H1 (cell line): ENCODE data around the gene COA4. TPM values are rescaled to one million over a fixed set of nuclear protein-coding genes. Genes with fewer than 3 reads are reported as not detected.

Source experiments
- CTCF ChIA-PET: fragments of 300-600 bp; sonication (Branson Sonifier 250); formaldehyde crosslinking; loops from one replicate; lab custom pipeline; 2021; ENCODE audit not compliant: partially characterized antibody; lab: Charles Lee
- POLR2A ChIA-PET: fragments of 300-600 bp; sonication (Branson Sonifier 250); formaldehyde crosslinking; loops from one replicate; lab custom pipeline; 2021; ENCODE audit warnings: inconsistent platforms; ENCODE audit not compliant: partially characterized antibody; lab: Charles Lee
- DNase-seq, 2 experiments: peaks; one replicate each; pipeline versions ENCODE4 v3.0.0 to v3.0.0-alpha.2; 2010 to 2022; ENCODE audit warnings: low spot score in 2 of 2, low read depth in 1 of 2, mixed read lengths in 1 of 2
- FAIRE-seq: peaks from 2 replicates; lab custom pipeline; 2011; peaks lifted over from hg19 to GRCh38; lab: Jason Lieb, UNC
- H2AFZ ChIP-seq: 2 replicates; pipeline ENCODE4 v1.8.1; 2012; ENCODE audit warnings: low read length, inconsistent platforms
- H2AK5ac ChIP-seq: 2 replicates; pipeline ENCODE4 v1.6.1; 2013; ENCODE audit warnings: low read depth, low read length
- H2BK120ac ChIP-seq: replicated peaks from 2 replicates; pipeline ENCODE3; 2013; ENCODE audit warnings: low read depth, low read length, inconsistent platforms
- H2BK12ac ChIP-seq: 2 replicates; pipeline ENCODE4 v1.6.1; 2013; ENCODE audit warnings: low read depth, low read length
- H2BK15ac ChIP-seq: 2 replicates; pipeline ENCODE4 v1.6.1; 2013; ENCODE audit warnings: low read length
- H2BK20ac ChIP-seq: 2 replicates; pipeline ENCODE4 v1.6.1; 2013; ENCODE audit warnings: low read length
- H2BK5ac ChIP-seq: 2 replicates; pipeline ENCODE4 v1.6.1; 2013; ENCODE audit warnings: low read depth, low read length
- H3K14ac ChIP-seq: 2 replicates; pipeline ENCODE4 v1.6.1; 2013; ENCODE audit warnings: inconsistent platforms; ENCODE audit not compliant: insufficient read length
- H3K18ac ChIP-seq: 2 replicates; pipeline ENCODE4 v1.6.1; 2013; ENCODE audit warnings: low read length; ENCODE audit errors: extremely low read depth
- H3K23ac ChIP-seq: 2 replicates; pipeline ENCODE4 v1.6.1; 2013; ENCODE audit warnings: inconsistent platforms; ENCODE audit not compliant: insufficient read length
- H3K23me2 ChIP-seq: 2 replicates; pipeline ENCODE4 v1.6.1; 2013; ENCODE audit warnings: low read depth, low read length
- H3K27ac ChIP-seq: 2 replicates; pipeline ENCODE4 v1.6.1; 2011; ENCODE audit warnings: low read depth, low read length, inconsistent platforms
- H3K27me3 ChIP-seq, 4 experiments: replicated peaks in 1 of 4; 1 replicate in 1 of 4; 2 replicates in 3 of 4; pipeline versions ENCODE4 v1.6.1 to v1.8.1; 2011 to 2013; ENCODE audit warnings: low read length in 3 of 4, mild to moderate bottlenecking in 3 of 4, inconsistent platforms in 2 of 4, mixed read lengths in 2 of 4, moderate library complexity in 1 of 4; ENCODE audit not compliant: control insufficient read depth in 3 of 4, insufficient read depth in 3 of 4; ENCODE audit errors: extremely low read depth in 1 of 4
- H3K36me3 ChIP-seq, 4 experiments: 2 replicates each; pipeline versions ENCODE4 v1.6.1 to v1.8.1; 2011 to 2013; ENCODE audit warnings: mild to moderate bottlenecking in 4 of 4, low read length in 3 of 4, moderate library complexity in 2 of 4, control low read depth in 1 of 4, inconsistent platforms in 1 of 4; ENCODE audit not compliant: insufficient read depth in 4 of 4, control insufficient read depth in 2 of 4
- H3K4ac ChIP-seq: replicated peaks from 2 replicates; pipeline ENCODE3; 2013; ENCODE audit warnings: low read length, low read depth, mixed read lengths, inconsistent platforms; ENCODE audit not compliant: insufficient read length
- H3K4me1 ChIP-seq, 4 experiments: replicated peaks in 1 of 4; 1 replicate in 1 of 4; 2 replicates in 3 of 4; pipeline versions ENCODE4 v1.6.1 to v1.8.1; 2011 to 2013; ENCODE audit warnings: low read length in 3 of 4, inconsistent platforms in 2 of 4, mixed read lengths in 1 of 4; ENCODE audit not compliant: insufficient read depth in 4 of 4, control insufficient read depth in 3 of 4
- H3K4me2 ChIP-seq, 2 experiments: 2 replicates each; pipeline versions ENCODE4 v1.6.1 to v1.8.1; 2011 to 2013; ENCODE audit warnings: low read depth in 2 of 2, low read length in 2 of 2, control low read depth in 1 of 2, inconsistent platforms in 1 of 2, mild to moderate bottlenecking in 1 of 2; ENCODE audit not compliant: insufficient read depth in 1 of 2
- H3K4me3 ChIP-seq, 4 experiments: fragments of 200-600, 300-600 bp in 1 of 4; sonication (generic), shearing (Covaris generic), sonication (Bioruptor Twin) in 1 of 4; 2 replicates each; pipeline versions ENCODE4 v1.5.1 to v1.8.1; 2011 to 2016; ENCODE audit warnings: low read length in 4 of 4, low read depth in 3 of 4, control low read depth in 2 of 4, inconsistent platforms in 2 of 4, mild to moderate bottlenecking in 2 of 4, mixed read lengths in 1 of 4, moderate library complexity in 1 of 4; ENCODE audit not compliant: insufficient read depth in 2 of 4; ENCODE audit errors: extremely low read depth in 1 of 4
- H3K56ac ChIP-seq: replicated peaks from 2 replicates; pipeline ENCODE3; 2013; ENCODE audit warnings: low read depth, mild to moderate bottlenecking, mixed read lengths, low read length, inconsistent platforms; ENCODE audit not compliant: insufficient read length
- H3K79me1 ChIP-seq: 2 replicates; pipeline ENCODE4 v1.6.1; 2013; ENCODE audit warnings: low read depth, low read length, control low read depth
- H3K79me2 ChIP-seq, 2 experiments: 2 replicates each; pipeline versions ENCODE4 v1.6.1 to v1.8.1; 2012 to 2013; ENCODE audit warnings: low read length in 2 of 2, mild to moderate bottlenecking in 2 of 2, inconsistent platforms in 1 of 2; ENCODE audit not compliant: insufficient read depth in 2 of 2, control insufficient read depth in 1 of 2
- H3K9ac ChIP-seq, 4 experiments: replicated peaks in 1 of 4; 1 replicate in 1 of 4; 2 replicates in 3 of 4; pipeline versions ENCODE4 v1.6.1 to v1.8.1; 2011 to 2013; ENCODE audit warnings: low read depth in 3 of 4, low read length in 3 of 4, control low read depth in 2 of 4, mild to moderate bottlenecking in 2 of 4, moderate library complexity in 2 of 4, inconsistent platforms in 1 of 4; ENCODE audit errors: extremely low read depth in 1 of 4
- H3K9me3 ChIP-seq, 2 experiments: 2 replicates each; pipeline versions ENCODE4 v1.6.1 to v1.8.1; 2012 to 2013; ENCODE audit warnings: mild to moderate bottlenecking in 2 of 2, moderate library complexity in 2 of 2, control low read depth in 1 of 2, inconsistent platforms in 1 of 2, low read depth in 1 of 2, low read length in 1 of 2, mixed read lengths in 1 of 2; ENCODE audit not compliant: insufficient read depth in 2 of 2
- H4K20me1 ChIP-seq, 2 experiments: replicated peaks in 1 of 2; 2 replicates each; pipeline versions ENCODE3 to v1.8.1; 2011 to 2013; ENCODE audit warnings: inconsistent platforms in 2 of 2, low read length in 2 of 2, mild to moderate bottlenecking in 1 of 2; ENCODE audit not compliant: insufficient read depth in 2 of 2, control insufficient read depth in 1 of 2
- H4K5ac ChIP-seq: 2 replicates; pipeline ENCODE4 v1.6.1; 2013; ENCODE audit warnings: low read length, low read depth, mixed read lengths, inconsistent platforms; ENCODE audit not compliant: insufficient read length
- H4K8ac ChIP-seq: 2 replicates; pipeline ENCODE4 v1.8.0; 2013; ENCODE audit warnings: mild to moderate bottlenecking, moderate library complexity, low read length, inconsistent platforms; ENCODE audit not compliant: insufficient read depth; ENCODE audit errors: extremely low read depth
- H4K91ac ChIP-seq: replicated peaks from 2 replicates; pipeline ENCODE3; 2013; ENCODE audit warnings: low read length, mixed read lengths, inconsistent platforms; ENCODE audit not compliant: insufficient read length
- RFX5 ChIP-seq: IDR thresholded peaks from 2 replicates; pipeline ENCODE4 v1.6.1; 2011; ENCODE audit warnings: low read depth, low read length, improper control_type of control experiment, borderline replicate concordance
- SP2 ChIP-seq: IDR thresholded peaks from 2 replicates; pipeline ENCODE4 v1.6.1; 2012; ENCODE audit warnings: mild to moderate bottlenecking, low read length, inconsistent platforms
- WGBS, 2 experiments: shearing (Covaris generic) in 1 of 2; methylation state at CpG; one replicate each; pipeline versions ENCODE4 v1.1.6 to v1.1.7; 2013 to 2015; ENCODE audit warnings: low lambda C conversion rate in 2 of 2, mixed read lengths in 2 of 2, inconsistent platforms in 1 of 2, low coverage in 1 of 2, missing lambda C conversion rate in 1 of 2; ENCODE audit not compliant: insufficient replicate concordance in 2 of 2, insufficient coverage in 1 of 2, insufficient read length in 1 of 2; ENCODE audit errors: extremely low coverage in 1 of 2, missing lambda C conversion rate in 1 of 2; 5-methylcytosine and 5-hydroxymethylcytosine counted together
- polyA plus RNA-seq, 7 experiments: library from polyadenylated mRNA; depleted of rRNA in 3 of 7; stranded (reverse) in 5 of 7; unstranded in 2 of 7; fragments of >200 nt in 5 of 7; fragments of 200-250 nt in 2 of 7; gene quantifications; 1 replicate in 5 of 7; 2 replicates in 1 of 7; 4 replicates in 1 of 7; pipeline versions ENCODE4 v1.2.1 to v1.2.3, GENCODE V29; 2011 to 2013; ENCODE audit warnings: missing spikeins in 2 of 7, mixed read lengths in 2 of 7
- total RNA-seq: library from RNA; stranded (reverse); fragmentation: NEBNext Ultra II Directional; extraction: Animal tissue kit (Norgen Biotek cat#: 25700); gene quantifications from 2 replicates; pipeline ENCODE4 v1.2.1, GENCODE V29; 2021

The COA4 gene
- total and polyA plus RNA-seq, 2 of the 8 experiments (the other 6 are each of a cell fraction or from before 2014, with no cell fraction given), result 177 to 380 TPM

- Histone ChIP-seq H3K4ac (no peak overlapping the region), H3K9me3 (no peaks in the 10 kb centered on the region), H3K36me3 (peaks cover 0 to 22% (median 0%) of the 10 kb centered on the region in 4 experiments; a peak in 2 of 8 replicates), H3K56ac (no peak overlapping the region), H3K18ac (no peak overlapping the region), H4K20me1 (no peaks in the 10 kb centered on the region), H4K91ac (no peak overlapping the region), H2AFZ (no peak overlapping the region), H2BK15ac (no peak overlapping the region), H3K27me3 (no peaks in the 10 kb centered on the region), H2BK120ac (no peak overlapping the region), H3K79me2 (no peaks in the 10 kb centered on the region), H2AK5ac (no peak overlapping the region), H4K8ac (no peak overlapping the region), H2BK12ac (no peak overlapping the region), H3K4me1 (no peaks in the 10 kb centered on the region), H3K14ac (no peak overlapping the region), H2BK5ac (no peak overlapping the region), H4K5ac (no peak overlapping the region), H3K27ac (no peak overlapping the region), H3K23me2 (no peaks in the 10 kb centered on the region), H3K4me2 (no peak overlapping the region), H3K9ac (peak overlapping the region in 1 of 4 experiments; percentile 39; a peak in 1 of 7 replicates), H3K4me3 (no peak overlapping the region), H2BK20ac (no peak overlapping the region), H3K79me1 (no peaks in the 10 kb centered on the region), H3K23ac (no peak overlapping the region)
- DNase-seq (no peak), FAIRE-seq (no peak)
- CTCF ChIA-PET, result interaction anchor here (1.1 to 1.3 kb wide), 2 partner anchors 19 to 63 kb away, joined by 3 to 4 read pairs; no protein-coding TSS in a partner anchor
- 91% methylated on average over 3 of the region's 3 CpGs; no CpG with 5 or more reads in 1 of the 2 experiments for WGBS, 2 experiments
- no peak for TF ChIP-seq SP2
- no peak for TF ChIP-seq RFX5
- POLR2A ChIA-PET, result interaction anchor here (1.1 to 1.5 kb wide), 2 partner anchors 19 to 100 kb away, joined by 4 read pairs; no protein-coding TSS in a partner anchor
Measured at GRCh38 chr11:73888244-73888643, 11.6 kb upstream of the COA4 start.
